DOHH2 (cell line): ENCODE data around the gene LSM7.
"Not testable (repeated sequence)": the region's sequence is repeated elsewhere in the genome, so short reads cannot be mapped to it uniquely, and the experiment has no call there.

Source experiments
- H3F3A ChIP-seq: fragments of 200-600 bp; sonication (generic), shearing (Covaris generic); 2 replicates; pipeline ENCODE4 v1.6.0; 2016; ENCODE audit warnings: antibody characterized with exemption, mild to moderate bottlenecking; ENCODE audit not compliant: control insufficient read depth, insufficient read depth
- H3K27ac ChIP-seq: fragments of 200-600 bp; sonication (generic); 2 replicates; pipeline ENCODE4 v1.5.1; 2014; ENCODE audit warnings: low read depth, mild to moderate bottlenecking, low read length, moderate library complexity
- H3K27me3 ChIP-seq: fragments of 200-600 bp; sonication (generic); 2 replicates; pipeline ENCODE4 v1.6.1; 2014; ENCODE audit warnings: mild to moderate bottlenecking, low read length, mixed read lengths; ENCODE audit not compliant: control insufficient read depth
- H3K36me3 ChIP-seq: fragments of 200-600 bp; sonication (generic); 2 replicates; pipeline ENCODE4 v1.6.1; 2014; ENCODE audit warnings: mild to moderate bottlenecking, low read length, moderate library complexity, mixed read lengths; ENCODE audit not compliant: control insufficient read depth
- H3K4me1 ChIP-seq: fragments of 200-600 bp; sonication (generic); 2 replicates; pipeline ENCODE4 v1.6.1; 2014; ENCODE audit warnings: mild to moderate bottlenecking, low read length, mixed read lengths; ENCODE audit not compliant: control insufficient read depth
- H3K4me2 ChIP-seq: fragments of 200-600 bp; sonication (generic); 2 replicates; pipeline ENCODE4 v1.6.0; 2014; ENCODE audit warnings: mild to moderate bottlenecking, low read length, moderate library complexity
- H3K4me3 ChIP-seq: fragments of 200-600 bp; sonication (generic); 2 replicates; pipeline ENCODE4 v1.5.1; 2014; ENCODE audit warnings: mild to moderate bottlenecking, low read length, mixed read lengths
- H3K79me2 ChIP-seq: fragments of 200-600 bp; sonication (generic); 2 replicates; pipeline ENCODE4 v1.6.1; 2014; ENCODE audit warnings: mild to moderate bottlenecking, low read length, mixed read lengths; ENCODE audit not compliant: control insufficient read depth
- H3K9me2 ChIP-seq: fragments of 200-600 bp; sonication (generic); replicated peaks from 2 replicates; pipeline ENCODE4 v1.6.1; 2014; ENCODE audit warnings: mild to moderate bottlenecking, low read length, mixed read lengths; ENCODE audit not compliant: control insufficient read depth
- H3K9me3 ChIP-seq: fragments of 200-600 bp; sonication (generic); 2 replicates; pipeline ENCODE4 v1.6.1; 2014; ENCODE audit warnings: antibody characterized with exemption, low read length, mixed read lengths; ENCODE audit not compliant: control insufficient read depth, insufficient read depth
- H4K20me1 ChIP-seq: fragments of 200-600 bp; sonication (generic); 2 replicates; pipeline ENCODE4 v1.6.0; 2014; ENCODE audit warnings: low read depth, mild to moderate bottlenecking, antibody characterized with exemption, low read length, moderate library complexity; ENCODE audit not compliant: control insufficient read depth, insufficient read depth
- CTCF ChIP-seq: fragments of 200-600 bp; sonication (generic); IDR thresholded peaks from one replicate; pipeline ENCODE4 v1.5.1; 2014; ENCODE audit warnings: antibody characterized with exemption, mild to moderate bottlenecking, low read depth, low read length; ENCODE audit not compliant: poor library complexity, severe bottlenecking
- EZH2phosphoT487 ChIP-seq: fragments of 200-600 bp; sonication (generic); IDR thresholded peaks from 2 replicates; pipeline ENCODE4 v1.6.1; 2017; ENCODE audit warnings: borderline replicate concordance, mild to moderate bottlenecking, antibody characterized with exemption, low read length, moderate library complexity, mixed read lengths

Gene LSM7

DNA sequence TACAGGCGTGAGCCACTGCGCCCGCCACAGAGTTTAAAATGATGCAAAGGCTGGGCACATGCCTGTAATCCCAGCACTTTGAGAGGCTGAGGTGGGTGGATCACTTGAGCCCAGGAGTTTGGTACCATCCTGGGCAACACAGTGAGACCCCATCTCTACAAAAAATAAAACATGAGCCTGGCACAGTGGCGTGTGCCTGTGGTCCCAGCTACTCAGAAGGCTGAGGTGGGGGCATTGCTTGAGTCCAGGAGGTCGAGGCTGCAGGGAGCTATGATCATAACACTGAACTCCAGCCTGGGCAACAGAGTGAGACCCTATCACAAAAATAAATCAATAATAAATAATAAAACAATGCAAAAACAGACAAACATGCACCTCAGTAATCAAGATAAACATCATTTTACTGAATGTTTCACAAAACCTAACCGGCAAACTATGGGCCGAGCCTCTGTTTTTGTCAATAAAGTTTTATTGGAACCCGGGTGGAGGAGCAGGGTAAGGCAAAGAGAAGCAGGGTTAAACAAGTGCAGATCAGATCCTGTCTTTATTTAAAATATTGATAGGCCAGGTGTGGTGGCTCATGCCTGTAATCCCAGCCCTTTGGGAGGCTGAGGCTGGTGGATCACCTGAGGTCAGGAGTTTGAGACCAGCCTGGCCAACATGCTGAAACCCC lies 44.4 kb downstream of the LSM7 start:
- Histone ChIP-seq H3K27ac (no peak overlapping the region), H3K4me1 (peaks cover 34% of the 10 kb centered on the region)

GRCh38 chr19:2282862-2283237 lies 45.5 kb downstream of the LSM7 start:
- peaks cover 13% of the 10 kb centered on the region for H3K27me3 ChIP-seq
- no peak overlapping the region for H3K4me3 ChIP-seq
- H3K27ac ChIP-seq = no peak overlapping the region
- peaks cover 23% of the 10 kb centered on the region for H3K4me1 ChIP-seq
- H3F3A ChIP-seq = peaks cover 8% of the 10 kb centered on the region; the same call in 1 of the 2 replicates
- no peaks in the 10 kb centered on the region for H4K20me1 ChIP-seq
- H3K4me2 ChIP-seq = peak overlapping the region; percentile 50
- no peaks in the 10 kb centered on the region for H3K9me2 ChIP-seq
- TF ChIP-seq CTCF (no peak), EZH2phosphoT487 (no peak)
- no peaks in the 10 kb centered on the region for H3K9me3 ChIP-seq
- H3K36me3 ChIP-seq = no peaks in the 10 kb centered on the region
- no peaks in the 10 kb centered on the region for H3K79me2 ChIP-seq

More for the DNA sequence above, 44.4 kb downstream of the LSM7 start:
- H3K9me2 ChIP-seq = no peaks in the 10 kb centered on the region
- H3K27me3 ChIP-seq = peaks cover 13% of the 10 kb centered on the region
- no peaks in the 10 kb centered on the region for H4K20me1 ChIP-seq
- peaks cover 8% of the 10 kb centered on the region; the same call in 1 of the 2 replicates for H3F3A ChIP-seq
- H3K4me3 ChIP-seq = no peak overlapping the region
- peaks cover 5% of the 10 kb centered on the region for H3K79me2 ChIP-seq
- H3K9me3 ChIP-seq = no peaks in the 10 kb centered on the region
- no peak overlapping the region for H3K4me2 ChIP-seq
- TF ChIP-seq CTCF (no peak), EZH2phosphoT487 (no peak)
- no peaks in the 10 kb centered on the region for H3K36me3 ChIP-seq

DNA sequence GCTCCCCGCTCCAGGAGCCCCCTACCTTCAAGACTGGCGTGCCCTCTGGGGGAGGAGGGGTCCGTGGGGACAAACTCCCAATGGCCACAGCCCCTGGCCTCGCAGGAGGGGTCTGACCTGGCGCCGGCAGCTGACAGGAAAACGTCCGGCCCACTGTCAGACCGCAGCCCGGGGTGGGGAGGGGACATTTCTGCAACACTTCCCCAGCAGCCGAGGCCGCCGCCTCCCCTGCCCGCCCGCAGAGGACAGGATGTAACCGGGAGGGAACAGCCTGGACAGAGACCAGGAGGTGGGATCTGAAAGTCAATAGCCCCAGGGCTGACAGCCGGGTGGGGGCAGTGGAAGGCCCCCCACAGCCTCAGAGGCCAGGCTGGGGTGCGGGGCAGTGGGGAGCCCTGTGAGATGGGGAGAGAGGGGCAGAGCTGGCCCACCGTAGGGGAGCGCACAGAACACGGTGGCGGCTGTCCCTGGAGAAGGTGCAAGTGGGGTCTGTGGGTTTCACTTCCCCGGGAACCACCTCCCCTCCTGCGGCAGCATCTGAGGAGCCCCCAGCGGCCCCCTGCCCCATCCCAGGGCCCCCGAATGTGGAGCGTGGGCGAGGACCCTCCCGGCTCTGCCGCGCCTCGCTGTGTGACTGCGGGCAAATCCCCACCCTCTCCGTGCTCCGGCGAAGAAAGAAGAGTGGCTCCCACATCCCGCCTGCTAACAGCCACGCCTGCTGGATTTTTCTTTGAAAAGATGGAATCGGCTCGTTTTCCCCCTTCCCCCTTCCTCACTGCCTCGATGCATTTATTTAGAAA lies 46.1 kb downstream of the LSM7 start, which contains the start of gene PEAK3:
PEAK3 (minus strand) TSS at position 114 of the 800 bp plus-strand sequence. CDS start 1,244 bp downstream, outside the sequence.
- Histone ChIP-seq H3K27me3 (peaks cover 13% of the 10 kb centered on the region), H3K27ac (no peak within 1 kb of the TSS), H3K36me3 (no peaks in the 10 kb centered on the region), H3K9me3 (no peaks in the 10 kb centered on the region), H3K4me3 (peak within 1 kb of the TSS; percentile 38), H4K20me1 (no peaks in the 10 kb centered on the region), H3K79me2 (no peaks in the 10 kb centered on the region), H3K4me1 (peaks cover 17% of the 10 kb centered on the region), H3F3A (peaks cover 5% of the 10 kb centered on the region; the same call in 1 of the 2 replicates), H3K9me2 (no peaks in the 10 kb centered on the region), H3K4me2 (peak within 1 kb of the TSS; percentile 50)
- TF ChIP-seq EZH2phosphoT487 (no peak), CTCF (no peak)

- Histone ChIP-seq H3K4me3 (peak overlapping the region; percentile 38; the same call in 1 of the 2 replicates), H3K4me2 (peak overlapping the region; percentile 50)
Measured at GRCh38 chr19:2281265-2282061, 46.9 kb downstream of the LSM7 start.

More at GRCh38 chr19:2281265-2282061, 46.9 kb downstream of the LSM7 start:
- H3K9me3 ChIP-seq, H3K36me3 ChIP-seq, H4K20me1 ChIP-seq, H3F3A ChIP-seq, H3K79me2 ChIP-seq, H3K9me2 ChIP-seq, H3K27ac ChIP-seq: not testable (repeated sequence)
- peaks cover 13% of the 10 kb centered on the region for H3K27me3 ChIP-seq
- peaks cover 16% of the 10 kb centered on the region for H3K4me1 ChIP-seq
